ENCODE results near the gene PHACTR2. TPM values are rescaled to one million over a fixed set of nuclear protein-coding genes. Genes with fewer than 3 reads are reported as not detected.
A peak's percentile ranks its signal among the peaks of the same experiment; 100 is the strongest.

The PHACTR2 gene
- total and polyA plus RNA-seq, 4 donors, result 4.0 to 23.8 (median 15.0) TPM

DNA sequence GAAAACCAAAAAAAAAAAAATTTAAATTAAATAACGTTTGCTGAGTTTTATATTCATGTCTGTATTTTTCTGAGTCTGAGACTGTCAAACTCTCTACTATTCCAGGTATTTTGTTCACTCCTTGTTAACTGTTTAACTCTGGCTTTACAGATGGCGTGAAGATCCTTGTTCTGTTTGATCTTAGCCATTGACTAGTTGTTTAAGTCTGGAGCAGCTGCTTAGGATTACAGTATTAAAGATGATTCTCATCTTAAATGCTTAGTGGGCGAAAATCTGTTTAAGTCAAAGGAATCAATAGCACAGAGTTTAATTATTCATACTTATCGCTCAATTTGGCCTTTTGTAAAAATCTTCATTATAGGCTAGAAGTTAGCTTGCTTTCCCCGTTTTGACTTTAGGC, 2.4 kb downstream of the PHACTR2 start:
- TF ChIP-seq SP1 (IDR thresholded peaks at IDR 0.05) (no peak), HNF4G (IDR thresholded peaks at IDR 0.05) (no peak), EGR1 (IDR thresholded peaks at IDR 0.05; ENCODE audit: low read depth in 2 of 2) (no peak), YY1 (IDR thresholded peaks at IDR 0.05) (no peak), JUND (IDR thresholded peaks at IDR 0.05) (no peak), RAD21 (IDR thresholded peaks at IDR 0.05) (no peak), HNF4A (conservative IDR thresholded peaks at IDR 0.05) (no peak), FOXA1 (IDR thresholded peaks at IDR 0.05) (no peak), FOXA2 (IDR thresholded peaks at IDR 0.05) (no peak), TAF1 (conservative IDR thresholded peaks at IDR 0.05) (no peak)
- TF ChIP-seq, protein P1, sequence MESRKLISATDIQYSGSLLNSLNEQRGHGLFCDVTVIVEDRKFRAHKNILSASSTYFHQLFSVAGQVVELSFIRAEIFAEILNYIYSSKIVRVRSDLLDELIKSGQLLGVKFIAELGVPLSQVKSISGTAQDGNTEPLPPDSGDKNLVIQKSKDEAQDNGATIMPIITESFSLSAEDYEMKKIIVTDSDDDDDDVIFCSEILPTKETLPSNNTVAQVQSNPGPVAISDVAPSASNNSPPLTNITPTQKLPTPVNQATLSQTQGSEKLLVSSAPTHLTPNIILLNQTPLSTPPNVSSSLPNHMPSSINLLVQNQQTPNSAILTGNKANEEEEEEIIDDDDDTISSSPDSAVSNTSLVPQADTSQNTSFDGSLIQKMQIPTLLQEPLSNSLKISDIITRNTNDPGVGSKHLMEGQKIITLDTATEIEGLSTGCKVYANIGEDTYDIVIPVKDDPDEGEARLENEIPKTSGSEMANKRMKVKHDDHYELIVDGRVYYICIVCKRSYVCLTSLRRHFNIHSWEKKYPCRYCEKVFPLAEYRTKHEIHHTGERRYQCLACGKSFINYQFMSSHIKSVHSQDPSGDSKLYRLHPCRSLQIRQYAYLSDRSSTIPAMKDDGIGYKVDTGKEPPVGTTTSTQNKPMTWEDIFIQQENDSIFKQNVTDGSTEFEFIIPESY (IDR thresholded peaks at IDR 0.05), result no peak
- TF ChIP-seq, protein P2, sequence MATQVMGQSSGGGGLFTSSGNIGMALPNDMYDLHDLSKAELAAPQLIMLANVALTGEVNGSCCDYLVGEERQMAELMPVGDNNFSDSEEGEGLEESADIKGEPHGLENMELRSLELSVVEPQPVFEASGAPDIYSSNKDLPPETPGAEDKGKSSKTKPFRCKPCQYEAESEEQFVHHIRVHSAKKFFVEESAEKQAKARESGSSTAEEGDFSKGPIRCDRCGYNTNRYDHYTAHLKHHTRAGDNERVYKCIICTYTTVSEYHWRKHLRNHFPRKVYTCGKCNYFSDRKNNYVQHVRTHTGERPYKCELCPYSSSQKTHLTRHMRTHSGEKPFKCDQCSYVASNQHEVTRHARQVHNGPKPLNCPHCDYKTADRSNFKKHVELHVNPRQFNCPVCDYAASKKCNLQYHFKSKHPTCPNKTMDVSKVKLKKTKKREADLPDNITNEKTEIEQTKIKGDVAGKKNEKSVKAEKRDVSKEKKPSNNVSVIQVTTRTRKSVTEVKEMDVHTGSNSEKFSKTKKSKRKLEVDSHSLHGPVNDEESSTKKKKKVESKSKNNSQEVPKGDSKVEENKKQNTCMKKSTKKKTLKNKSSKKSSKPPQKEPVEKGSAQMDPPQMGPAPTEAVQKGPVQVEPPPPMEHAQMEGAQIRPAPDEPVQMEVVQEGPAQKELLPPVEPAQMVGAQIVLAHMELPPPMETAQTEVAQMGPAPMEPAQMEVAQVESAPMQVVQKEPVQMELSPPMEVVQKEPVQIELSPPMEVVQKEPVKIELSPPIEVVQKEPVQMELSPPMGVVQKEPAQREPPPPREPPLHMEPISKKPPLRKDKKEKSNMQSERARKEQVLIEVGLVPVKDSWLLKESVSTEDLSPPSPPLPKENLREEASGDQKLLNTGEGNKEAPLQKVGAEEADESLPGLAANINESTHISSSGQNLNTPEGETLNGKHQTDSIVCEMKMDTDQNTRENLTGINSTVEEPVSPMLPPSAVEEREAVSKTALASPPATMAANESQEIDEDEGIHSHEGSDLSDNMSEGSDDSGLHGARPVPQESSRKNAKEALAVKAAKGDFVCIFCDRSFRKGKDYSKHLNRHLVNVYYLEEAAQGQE (IDR thresholded peaks at IDR 0.05), result no peak
- TF ChIP-seq, protein P3, sequence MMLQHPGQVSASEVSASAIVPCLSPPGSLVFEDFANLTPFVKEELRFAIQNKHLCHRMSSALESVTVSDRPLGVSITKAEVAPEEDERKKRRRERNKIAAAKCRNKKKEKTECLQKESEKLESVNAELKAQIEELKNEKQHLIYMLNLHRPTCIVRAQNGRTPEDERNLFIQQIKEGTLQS (IDR thresholded peaks at IDR 0.05), result no peak
- TF ChIP-seq, protein P4, sequence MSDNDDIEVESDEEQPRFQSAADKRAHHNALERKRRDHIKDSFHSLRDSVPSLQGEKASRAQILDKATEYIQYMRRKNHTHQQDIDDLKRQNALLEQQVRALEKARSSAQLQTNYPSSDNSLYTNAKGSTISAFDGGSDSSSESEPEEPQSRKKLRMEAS (IDR thresholded peaks at IDR 0.05), result no peak
- TF ChIP-seq, protein P5, sequence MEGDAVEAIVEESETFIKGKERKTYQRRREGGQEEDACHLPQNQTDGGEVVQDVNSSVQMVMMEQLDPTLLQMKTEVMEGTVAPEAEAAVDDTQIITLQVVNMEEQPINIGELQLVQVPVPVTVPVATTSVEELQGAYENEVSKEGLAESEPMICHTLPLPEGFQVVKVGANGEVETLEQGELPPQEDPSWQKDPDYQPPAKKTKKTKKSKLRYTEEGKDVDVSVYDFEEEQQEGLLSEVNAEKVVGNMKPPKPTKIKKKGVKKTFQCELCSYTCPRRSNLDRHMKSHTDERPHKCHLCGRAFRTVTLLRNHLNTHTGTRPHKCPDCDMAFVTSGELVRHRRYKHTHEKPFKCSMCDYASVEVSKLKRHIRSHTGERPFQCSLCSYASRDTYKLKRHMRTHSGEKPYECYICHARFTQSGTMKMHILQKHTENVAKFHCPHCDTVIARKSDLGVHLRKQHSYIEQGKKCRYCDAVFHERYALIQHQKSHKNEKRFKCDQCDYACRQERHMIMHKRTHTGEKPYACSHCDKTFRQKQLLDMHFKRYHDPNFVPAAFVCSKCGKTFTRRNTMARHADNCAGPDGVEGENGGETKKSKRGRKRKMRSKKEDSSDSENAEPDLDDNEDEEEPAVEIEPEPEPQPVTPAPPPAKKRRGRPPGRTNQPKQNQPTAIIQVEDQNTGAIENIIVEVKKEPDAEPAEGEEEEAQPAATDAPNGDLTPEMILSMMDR (IDR thresholded peaks at IDR 0.05; ENCODE audit: low read depth, low read length, missing input control), result no peak
- H3K9me3 ChIP-seq (ENCODE audit: control insufficient read depth in 4 of 4, low read length in 3 of 4), result no peaks in the 10 kb centered on the region
- H3K36me3 ChIP-seq (ENCODE audit: control insufficient read depth in 4 of 4, insufficient read depth in 3 of 4, low read depth in 1 of 4, low read length in 3 of 4), result no peaks in the 10 kb centered on the region
- H3K9ac ChIP-seq (ENCODE audit: low read depth in 1 of 2, low read length in 2 of 2), result no peak overlapping the region
- DNase-seq (ENCODE audit: low spot score), result no peak
- H3K27me3 ChIP-seq (ENCODE audit: control insufficient read depth in 4 of 4, insufficient read depth in 4 of 4, low read length in 3 of 4), result no peaks in the 10 kb centered on the region
- peaks cover 0 to 6% (median 3%) of the 10 kb centered on the region in 4 donors for H3K4me1 ChIP-seq (ENCODE audit: control insufficient read depth in 4 of 4, insufficient read depth in 4 of 4, low read length in 3 of 4)
- H3K27ac ChIP-seq (ENCODE audit: low read depth in 1 of 2, low read length in 2 of 2), result no peak overlapping the region
- peak overlapping the region in 1 of 3 donors; percentile 33 for H3K4me3 ChIP-seq (ENCODE audit: low read depth in 1 of 3, low read length in 3 of 3)
- 77% methylated on average over 5 of the region's 5 CpGs for WGBS

DNA sequence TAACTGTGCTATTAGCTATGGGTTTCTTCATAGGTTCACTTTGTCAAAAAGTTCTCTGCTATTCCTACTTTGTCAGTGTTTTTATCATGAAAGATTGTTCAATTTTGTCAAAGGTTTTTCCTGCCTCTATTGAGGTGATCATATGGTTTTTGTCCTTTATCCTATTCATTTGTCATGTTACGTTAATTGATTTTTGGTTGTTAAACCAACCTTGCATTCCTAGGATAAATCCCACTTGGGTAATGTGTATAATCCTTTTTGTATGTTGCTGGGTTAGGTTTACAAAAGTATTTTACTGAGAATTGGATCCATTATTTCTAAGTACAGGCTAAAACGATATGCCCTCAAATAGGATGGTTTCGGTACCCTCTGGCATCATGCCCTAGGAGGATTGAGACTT, 5.0 kb downstream of the PHACTR2 start:
- H3K4me3 ChIP-seq (ENCODE audit: low read depth in 1 of 3, low read length in 3 of 3), result no peak overlapping the region
- no peaks in the 10 kb centered on the region for H3K9me3 ChIP-seq (ENCODE audit: control insufficient read depth in 4 of 4, low read length in 3 of 4)
- H3K27ac ChIP-seq (ENCODE audit: low read depth in 1 of 2, low read length in 2 of 2), result no peak overlapping the region
- DNase-seq (ENCODE audit: low spot score), result no peak
- peaks cover 0 to 6% (median 3%) of the 10 kb centered on the region in 4 donors for H3K4me1 ChIP-seq (ENCODE audit: control insufficient read depth in 4 of 4, insufficient read depth in 4 of 4, low read length in 3 of 4)
- H3K9ac ChIP-seq (ENCODE audit: low read depth in 1 of 2, low read length in 2 of 2), result no peak overlapping the region
- 96% methylated on average over 3 of the region's 3 CpGs for WGBS
- no peaks in the 10 kb centered on the region for H3K27me3 ChIP-seq (ENCODE audit: control insufficient read depth in 4 of 4, insufficient read depth in 4 of 4, low read length in 3 of 4)
- H3K36me3 ChIP-seq (ENCODE audit: control insufficient read depth in 4 of 4, insufficient read depth in 3 of 4, low read depth in 1 of 4, low read length in 3 of 4), result no peaks in the 10 kb centered on the region
- TF ChIP-seq, protein P3 (IDR thresholded peaks at IDR 0.05), result no peak
- TF ChIP-seq YY1 (IDR thresholded peaks at IDR 0.05), result no peak
- no peak for TF ChIP-seq GABPA (IDR thresholded peaks at IDR 0.05 in 1 of 2, conservative IDR thresholded peaks at IDR 0.05 in 1 of 2)
- no peak for TF ChIP-seq RAD21 (IDR thresholded peaks at IDR 0.05)
- TF ChIP-seq EGR1 (IDR thresholded peaks at IDR 0.05; ENCODE audit: low read depth in 2 of 2), result no peak
- TF ChIP-seq NR2F2 (IDR thresholded peaks at IDR 0.05), result no peak
- no peak for TF ChIP-seq FOXA1 (IDR thresholded peaks at IDR 0.05)
- no peak for TF ChIP-seq RXRA (IDR thresholded peaks at IDR 0.05)
- TF ChIP-seq TAF1 (conservative IDR thresholded peaks at IDR 0.05), result no peak
- TF ChIP-seq HNF4G (IDR thresholded peaks at IDR 0.05), result no peak
- TF ChIP-seq, protein P4 (IDR thresholded peaks at IDR 0.05), result no peak
- TF ChIP-seq, protein P2 (IDR thresholded peaks at IDR 0.05), result no peak
- no peak for TF ChIP-seq SP1 (IDR thresholded peaks at IDR 0.05)
- no peak for TF ChIP-seq FOXA2 (IDR thresholded peaks at IDR 0.05)
